ENCODE data around the gene PARN. TPM values are rescaled to one million over a fixed set of nuclear protein-coding genes. Genes with fewer than 3 reads are reported as not detected.

The PARN gene
- total RNA-seq, 4 donors from 2014 or later: 11.4 to 26.9 (median 20.7) TPM

DNA sequence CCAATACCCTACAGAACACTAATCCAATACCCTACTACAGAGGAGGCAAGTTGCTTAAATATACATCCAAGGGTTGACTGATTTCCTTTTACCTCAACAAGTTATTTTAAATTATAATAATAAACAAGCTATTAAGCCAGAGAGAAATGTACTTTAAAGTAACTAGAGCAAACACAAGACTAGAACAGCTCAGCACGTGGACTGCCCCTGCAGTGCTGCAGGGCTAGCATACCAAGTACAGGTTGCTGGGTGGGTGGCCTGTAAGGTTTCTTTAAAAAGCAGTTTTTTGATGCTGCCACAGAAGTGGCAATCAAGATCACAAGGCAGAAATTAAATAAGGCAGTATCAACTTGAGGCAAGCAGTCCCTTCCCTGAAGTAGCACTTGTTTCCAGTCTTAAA is 63.5 kb downstream of the PARN start:
- WGBS, 2 donors: 27 to 63% methylated on average over 1 of the region's 1 CpG
- H3K4me3 ChIP-seq: no peak overlapping the region
- no peaks in the 10 kb centered on the region for H3K27me3 ChIP-seq
- no peak overlapping the region for H3K27ac ChIP-seq
- peaks cover 21 to 58% (median 23%) of the 10 kb centered on the region in 3 donors for H3K4me1 ChIP-seq
- intact Hi-C loops (cut with DNase I): no loop called here
- peaks cover 0 to 4% (median 0%) of the 10 kb centered on the region in 3 donors for H3K36me3 ChIP-seq
- no peaks in the 10 kb centered on the region for H3K9me3 ChIP-seq
- TF ChIP-seq, protein P1, sequence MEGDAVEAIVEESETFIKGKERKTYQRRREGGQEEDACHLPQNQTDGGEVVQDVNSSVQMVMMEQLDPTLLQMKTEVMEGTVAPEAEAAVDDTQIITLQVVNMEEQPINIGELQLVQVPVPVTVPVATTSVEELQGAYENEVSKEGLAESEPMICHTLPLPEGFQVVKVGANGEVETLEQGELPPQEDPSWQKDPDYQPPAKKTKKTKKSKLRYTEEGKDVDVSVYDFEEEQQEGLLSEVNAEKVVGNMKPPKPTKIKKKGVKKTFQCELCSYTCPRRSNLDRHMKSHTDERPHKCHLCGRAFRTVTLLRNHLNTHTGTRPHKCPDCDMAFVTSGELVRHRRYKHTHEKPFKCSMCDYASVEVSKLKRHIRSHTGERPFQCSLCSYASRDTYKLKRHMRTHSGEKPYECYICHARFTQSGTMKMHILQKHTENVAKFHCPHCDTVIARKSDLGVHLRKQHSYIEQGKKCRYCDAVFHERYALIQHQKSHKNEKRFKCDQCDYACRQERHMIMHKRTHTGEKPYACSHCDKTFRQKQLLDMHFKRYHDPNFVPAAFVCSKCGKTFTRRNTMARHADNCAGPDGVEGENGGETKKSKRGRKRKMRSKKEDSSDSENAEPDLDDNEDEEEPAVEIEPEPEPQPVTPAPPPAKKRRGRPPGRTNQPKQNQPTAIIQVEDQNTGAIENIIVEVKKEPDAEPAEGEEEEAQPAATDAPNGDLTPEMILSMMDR (IDR thresholded peaks at IDR 0.05): no peak
- TF ChIP-seq POLR2A (IDR thresholded peaks at IDR 0.05): no peak
- no peak for DNase-seq

DNA sequence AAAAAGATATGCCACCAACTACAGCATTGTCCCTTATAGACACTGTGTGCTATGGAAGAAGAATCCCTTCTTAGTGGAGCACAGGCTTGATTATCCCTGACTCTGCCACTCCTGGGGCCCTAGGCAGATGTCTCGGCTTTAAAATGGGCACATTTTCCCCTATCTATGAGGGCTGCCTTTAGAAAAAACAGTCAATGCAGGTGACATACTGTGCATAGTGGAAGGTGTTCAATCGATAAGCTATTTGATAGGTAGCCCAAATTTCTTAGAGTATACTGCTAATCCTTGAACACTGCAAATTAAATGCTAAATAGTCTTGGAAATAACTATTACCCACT is 64.4 kb downstream of the PARN start:
- TF ChIP-seq, protein P1 (IDR thresholded peaks at IDR 0.05): no peak
- no peak for TF ChIP-seq POLR2A (IDR thresholded peaks at IDR 0.05)
- Histone ChIP-seq H3K9me3 (no peaks in the 10 kb centered on the region), H3K4me3 (no peak overlapping the region), H3K36me3 (peaks cover 0 to 4% (median 0%) of the 10 kb centered on the region in 3 donors), H3K27ac (peak overlapping the region in 1 of 4 donors; percentile 17), H3K27me3 (no peaks in the 10 kb centered on the region), H3K4me1 (peaks cover 21 to 66% (median 27%) of the 10 kb centered on the region in 3 donors)
- DNase-seq: no peak
- 54 to 68% methylated on average over 2 of the region's 2 CpGs for WGBS, 2 donors
- intact Hi-C loops (cut with DNase I): no loop called here

- H3K36me3 ChIP-seq: no peaks in the 10 kb centered on the region
- 40 to 46% methylated on average over 5 of the region's 5 CpGs for WGBS, 2 donors
- H3K27me3 ChIP-seq: no peaks in the 10 kb centered on the region
- TF ChIP-seq, protein P1 (IDR thresholded peaks at IDR 0.05): no peak
- TF ChIP-seq POLR2A (IDR thresholded peaks at IDR 0.05): no peak
- H3K4me1 ChIP-seq: peaks cover 21 to 72% (median 27%) of the 10 kb centered on the region in 3 donors
- no peaks in the 10 kb centered on the region for H3K9me3 ChIP-seq
- H3K4me3 ChIP-seq: no peak overlapping the region
- intact Hi-C loops (cut with DNase I): no loop called here
- peak overlapping the region; percentile 29 to 60 (median 42) for H3K27ac ChIP-seq
- DNase-seq: no peak
Measured at GRCh38 chr16:14564861-14565687, 65.0 kb downstream of the PARN start.

DNA sequence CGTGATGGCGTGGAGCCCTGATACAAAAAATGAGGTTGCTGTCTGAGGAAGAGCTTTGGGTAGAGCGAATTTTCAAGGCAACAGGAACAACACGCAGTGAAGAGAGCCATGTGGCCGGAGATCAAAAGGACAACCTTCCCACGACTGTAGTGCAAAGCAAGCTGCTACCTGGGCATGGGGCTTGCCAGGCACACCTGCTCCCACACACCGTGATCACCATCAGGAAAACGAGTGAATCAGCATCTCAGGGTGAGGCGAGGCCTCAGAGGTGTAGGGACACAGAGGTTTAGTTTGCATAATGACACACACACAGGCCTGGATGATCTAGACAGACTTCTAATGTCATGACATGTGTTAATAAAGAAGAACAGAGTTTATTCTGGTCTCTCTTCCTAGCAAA is 65.7 kb downstream of the PARN start:
- TF ChIP-seq, protein P1 (IDR thresholded peaks at IDR 0.05): no peak
- no peak for TF ChIP-seq POLR2A (IDR thresholded peaks at IDR 0.05)
- peaks cover 21 to 80% (median 27%) of the 10 kb centered on the region in 3 donors for H3K4me1 ChIP-seq
- no peak overlapping the region for H3K4me3 ChIP-seq
- no peaks in the 10 kb centered on the region for H3K27me3 ChIP-seq
- peak overlapping the region; percentile 29 to 60 (median 42) for H3K27ac ChIP-seq
- H3K9me3 ChIP-seq: no peaks in the 10 kb centered on the region
- no peaks in the 10 kb centered on the region for H3K36me3 ChIP-seq
- WGBS, 2 donors: 38 to 60% methylated on average over 8 to 9 of the region's 9 CpGs
- no peak for DNase-seq
- intact Hi-C loops (cut with DNase I): no loop called here

DNA sequence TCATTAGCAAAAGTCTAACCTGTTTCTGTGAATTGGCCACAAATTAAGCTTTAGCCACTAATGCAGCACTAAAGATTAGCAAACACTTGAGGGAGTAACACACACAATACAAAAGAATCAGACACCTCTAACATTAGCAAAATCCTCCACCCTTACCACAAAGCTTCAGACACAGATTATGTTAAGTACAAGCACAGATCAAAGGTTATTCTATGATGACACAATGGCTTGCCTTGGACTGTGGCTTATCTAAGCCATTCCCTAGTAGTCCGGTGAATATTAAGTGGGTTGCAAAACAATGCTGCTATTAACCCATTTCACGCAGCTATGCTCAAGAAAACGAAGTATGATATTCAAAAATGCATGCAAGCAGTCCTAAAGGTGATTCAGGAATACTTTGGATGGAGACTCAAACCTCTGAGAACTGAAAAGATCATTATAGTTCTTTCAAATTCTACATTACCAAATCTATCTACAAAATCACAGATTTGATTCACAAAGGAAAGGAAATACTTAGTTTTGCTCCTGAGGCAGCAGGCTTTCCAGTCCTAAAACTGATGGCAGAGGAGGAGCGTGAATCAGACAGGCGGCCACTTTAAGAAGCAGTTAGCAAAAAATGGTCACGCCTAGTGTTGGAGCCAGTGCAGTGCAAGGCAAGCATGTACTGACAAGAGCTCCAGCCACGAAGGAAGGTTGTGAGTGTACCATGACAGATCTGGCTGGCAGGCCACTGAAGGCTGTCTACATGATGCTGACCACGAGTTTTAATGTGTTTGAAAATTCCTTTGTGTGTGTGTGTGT is 67.2 kb downstream of the PARN start:
- intact Hi-C loops (cut with DNase I): no loop called here
- Histone ChIP-seq H3K36me3 (peaks cover 0 to 4% (median 0%) of the 10 kb centered on the region in 3 donors), H3K27me3 (no peaks in the 10 kb centered on the region), H3K4me3 (no peak overlapping the region), H3K4me1 (peaks cover 21 to 80% (median 27%) of the 10 kb centered on the region in 3 donors), H3K27ac (peak overlapping the region in 3 of 4 donors; percentile 33 to 60 (median 55)), H3K9me3 (no peaks in the 10 kb centered on the region)
- TF ChIP-seq, protein P1 (IDR thresholded peaks at IDR 0.05): peak in 4 of 6 experiments; percentile 28 to 62 (median 46)
- no peak for TF ChIP-seq POLR2A (IDR thresholded peaks at IDR 0.05)
- WGBS, 2 donors: 42 to 52% methylated on average over 8 of the region's 8 CpGs
- DNase-seq: no peak
